Thyroid gland (tissue), 4 donors: ENCODE measurements around the gene RPH3AL. TPM values are rescaled to one million over a fixed set of nuclear protein-coding genes. Genes with fewer than 3 reads are reported as not detected.

Experiments used
- DNase-seq, 2 donors: peaks; one replicate each; pipeline ENCODE4 v3.0.0-alpha.2; 2019
- H3K27ac ChIP-seq, 3 donors: fragments of 200-600 bp; sonication (generic); 1 replicate in 2 of 3; 2 replicates in 1 of 3; pipeline ENCODE4 v1.5.1; 2016 to 2019; ENCODE audit warnings: mild to moderate bottlenecking in 1 of 3, moderate library complexity in 1 of 3
- H3K27me3 ChIP-seq: fragments of 200-600 bp; sonication (generic); one replicate; pipeline ENCODE4 v1.5.1; 2019
- H3K36me3 ChIP-seq, 2 donors: fragments of 200-600 bp; sonication (generic); one replicate each; pipeline ENCODE4 v1.5.1; 2016 to 2019
- H3K4me1 ChIP-seq, 2 donors: fragments of 200-600 bp; sonication (generic); one replicate each; pipeline ENCODE4 v1.5.1; 2017 to 2019
- H3K4me3 ChIP-seq, 3 donors: fragments of 200-600 bp; sonication (generic); replicated peaks in 1 of 3; 1 replicate in 2 of 3; 2 replicates in 1 of 3; pipeline ENCODE4 v1.5.1; 2016; ENCODE audit warnings: mild to moderate bottlenecking in 1 of 3
- H3K9me3 ChIP-seq: fragments of 200-600 bp; sonication (generic); one replicate; pipeline ENCODE4 v1.5.1; 2017
- POLR2A ChIP-seq, 2 donors: fragments of 450-650 bp; IDR thresholded peaks; one replicate each; pipeline ENCODE4 v1.6.1; 2017; ENCODE audit warnings: antibody characterized with exemption in 2 of 2, mild to moderate bottlenecking in 2 of 2, moderate library complexity in 1 of 2
- WGBS, 2 donors: methylation state at CpG; one replicate each; pipeline ENCODE4 v1.1.5; 2017; 5-methylcytosine and 5-hydroxymethylcytosine counted together
- intact Hi-C: fragments of 100-400 bp; cut with DNase I; formaldehyde crosslinking; loops from one replicate; pipeline ENCODE4 v1.15.1; 2023
- total RNA-seq, 4 donors: library from RNA; depleted of rRNA; stranded (reverse); fragments of >200 nt; gene quantifications; one replicate each; pipeline ENCODE4 v1.2.3, GENCODE V29; 2016
- TF ChIP-seq, protein P1 (sequence below), 6 experiments: fragments of 200-600 bp in 3 of 6; fragments of 450-650 bp in 3 of 6; sonication (generic) in 3 of 6; IDR thresholded peaks; one replicate each; pipeline ENCODE4 v1.5.1; 2016 to 2019; ENCODE audit warnings: antibody characterized with exemption in 6 of 6, mild to moderate bottlenecking in 2 of 6, inconsistent platforms in 1 of 6, moderate library complexity in 1 of 6

The RPH3AL gene
- total RNA-seq, 4 donors from 2014 or later: 19.1 to 47.7 (median 42.5) TPM

DNA sequence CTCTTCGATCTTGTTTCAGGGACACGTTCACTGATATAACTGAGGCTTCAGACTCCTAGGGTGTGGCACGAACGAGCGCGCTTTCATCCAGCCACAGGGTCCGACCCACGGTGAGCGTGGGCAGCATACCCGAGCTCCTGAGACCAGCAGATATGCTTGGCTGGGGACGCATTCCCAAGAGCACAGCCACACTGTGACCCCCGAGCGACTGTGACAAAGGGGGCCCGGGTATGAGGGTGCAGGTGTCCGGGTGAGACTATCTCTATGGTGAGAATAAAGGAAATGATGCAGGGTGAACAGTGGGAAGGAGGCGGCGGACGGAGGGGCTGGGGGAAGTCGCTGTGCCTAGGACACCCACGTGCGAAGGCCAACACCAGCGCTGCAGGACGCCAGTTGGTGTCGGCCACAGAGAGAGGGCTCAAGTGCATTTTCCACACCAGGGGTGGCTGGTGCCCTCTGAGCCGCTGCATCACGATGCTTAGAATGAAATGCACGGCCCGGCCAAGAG is 17.6 kb downstream of the RPH3AL start:
- Histone ChIP-seq H3K4me3 (no peak overlapping the region), H3K9me3 (no peaks in the 10 kb centered on the region), H3K36me3 (no peaks in the 10 kb centered on the region), H3K27ac (peak overlapping the region in 2 of 3 donors; percentile 47 to 75), H3K27me3 (no peaks in the 10 kb centered on the region), H3K4me1 (peaks cover 7 to 43% of the 10 kb centered on the region in 2 donors)
- intact Hi-C loops: no loop called here
- no peak for DNase-seq
- 84 to 86% methylated on average over 28 of the region's 28 CpGs for WGBS, 2 donors
- TF ChIP-seq, protein P1, sequence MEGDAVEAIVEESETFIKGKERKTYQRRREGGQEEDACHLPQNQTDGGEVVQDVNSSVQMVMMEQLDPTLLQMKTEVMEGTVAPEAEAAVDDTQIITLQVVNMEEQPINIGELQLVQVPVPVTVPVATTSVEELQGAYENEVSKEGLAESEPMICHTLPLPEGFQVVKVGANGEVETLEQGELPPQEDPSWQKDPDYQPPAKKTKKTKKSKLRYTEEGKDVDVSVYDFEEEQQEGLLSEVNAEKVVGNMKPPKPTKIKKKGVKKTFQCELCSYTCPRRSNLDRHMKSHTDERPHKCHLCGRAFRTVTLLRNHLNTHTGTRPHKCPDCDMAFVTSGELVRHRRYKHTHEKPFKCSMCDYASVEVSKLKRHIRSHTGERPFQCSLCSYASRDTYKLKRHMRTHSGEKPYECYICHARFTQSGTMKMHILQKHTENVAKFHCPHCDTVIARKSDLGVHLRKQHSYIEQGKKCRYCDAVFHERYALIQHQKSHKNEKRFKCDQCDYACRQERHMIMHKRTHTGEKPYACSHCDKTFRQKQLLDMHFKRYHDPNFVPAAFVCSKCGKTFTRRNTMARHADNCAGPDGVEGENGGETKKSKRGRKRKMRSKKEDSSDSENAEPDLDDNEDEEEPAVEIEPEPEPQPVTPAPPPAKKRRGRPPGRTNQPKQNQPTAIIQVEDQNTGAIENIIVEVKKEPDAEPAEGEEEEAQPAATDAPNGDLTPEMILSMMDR (IDR thresholded peaks at IDR 0.05): no peak
- TF ChIP-seq POLR2A (IDR thresholded peaks at IDR 0.05): no peak

DNA sequence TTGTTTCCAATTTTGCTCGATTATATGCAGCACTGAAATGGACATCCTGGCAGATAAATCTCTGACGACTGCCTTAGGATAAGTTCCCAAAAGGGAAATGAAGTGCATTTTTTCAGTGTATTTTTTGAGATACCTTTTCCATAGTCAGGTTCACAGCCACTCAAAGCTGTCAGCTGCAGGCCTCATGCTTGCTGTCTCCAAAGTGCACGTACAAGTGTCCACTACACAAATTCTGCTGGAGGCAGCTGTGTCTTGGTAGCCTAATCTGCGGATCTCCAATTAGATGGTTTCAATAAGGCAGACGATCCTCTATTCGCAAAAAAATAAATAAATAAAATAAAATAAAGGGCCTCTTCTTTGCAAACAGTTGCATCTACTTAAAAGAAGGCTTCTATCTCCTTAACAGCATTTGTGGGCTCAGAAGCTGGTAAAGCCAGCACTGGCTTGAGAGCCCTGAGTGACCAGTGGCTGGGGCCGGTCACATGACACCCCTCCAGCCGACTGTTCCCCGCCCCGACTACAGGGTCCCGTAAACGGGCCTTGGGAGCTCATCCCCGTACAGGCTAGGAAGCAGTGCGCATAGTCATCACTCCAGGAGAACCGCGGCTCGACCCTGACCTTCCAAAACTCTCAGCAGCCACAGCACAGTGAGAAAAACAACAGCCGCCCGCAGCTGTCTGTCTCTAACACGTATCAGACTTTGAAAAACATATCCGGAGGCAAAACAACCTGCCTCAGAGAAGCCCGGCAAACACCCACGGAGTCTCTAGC is 18.8 kb downstream of the RPH3AL start:
- Histone ChIP-seq H3K27ac (peak overlapping the region; percentile 22 to 75 (median 47)), H3K4me3 (no peak overlapping the region), H3K36me3 (no peaks in the 10 kb centered on the region), H3K9me3 (no peaks in the 10 kb centered on the region), H3K27me3 (no peaks in the 10 kb centered on the region), H3K4me1 (peaks cover 0 to 30% of the 10 kb centered on the region in 2 donors)
- WGBS, 2 donors: 24 to 35% methylated on average over 19 to 22 of the region's 23 CpGs
- peak; percentile 62 to 73 for DNase-seq
- TF ChIP-seq, protein P1 (IDR thresholded peaks at IDR 0.05): no peak
- TF ChIP-seq POLR2A (IDR thresholded peaks at IDR 0.05): peak in 1 of 2 donors; percentile 45
- intact Hi-C loops: no loop called here

DNA sequence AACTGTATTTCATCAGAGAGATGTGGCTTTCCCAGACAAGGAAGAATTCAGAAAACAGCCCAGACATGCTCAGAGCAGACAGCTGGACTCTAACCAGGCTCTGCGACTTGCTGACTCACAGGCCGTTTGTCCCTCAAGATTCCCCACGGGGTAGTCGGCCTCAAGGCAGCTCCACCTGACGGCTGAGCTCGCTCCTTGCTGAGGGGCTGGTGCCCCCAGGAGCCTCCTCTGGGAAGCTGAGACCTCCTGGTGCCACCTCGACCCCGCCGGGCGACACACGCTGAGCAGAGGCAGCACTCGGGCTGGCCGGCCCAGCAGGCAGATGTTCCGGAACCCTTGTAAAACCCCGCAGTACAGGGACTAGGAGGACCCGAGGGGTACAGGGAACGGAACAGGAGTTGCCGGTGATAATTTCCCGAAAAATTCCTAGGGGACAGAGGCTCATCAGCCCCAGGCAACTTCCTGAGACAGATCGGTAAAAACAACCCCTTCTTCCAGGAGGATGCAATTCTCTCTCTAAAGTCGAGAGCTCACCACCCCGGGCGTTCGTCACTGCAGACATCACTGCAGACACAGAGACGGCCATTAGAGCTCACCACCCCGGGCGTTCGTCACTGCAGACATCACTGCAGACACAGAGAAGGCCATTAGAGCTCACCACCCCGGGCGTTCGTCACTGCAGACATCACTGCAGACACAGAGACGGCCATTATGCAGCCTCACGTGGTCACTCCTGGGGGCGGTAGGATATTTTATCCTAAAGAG is 19.9 kb downstream of the RPH3AL start:
- H3K4me3 ChIP-seq: no peak overlapping the region
- H3K4me1 ChIP-seq: peaks cover 0 to 26% of the 10 kb centered on the region in 2 donors
- intact Hi-C loops: no loop called here
- no peak for DNase-seq
- TF ChIP-seq, protein P1 (IDR thresholded peaks at IDR 0.05): no peak
- TF ChIP-seq POLR2A (IDR thresholded peaks at IDR 0.05): no peak
- H3K27ac ChIP-seq: peak overlapping the region; percentile 33 to 75 (median 40)
- H3K36me3 ChIP-seq: no peaks in the 10 kb centered on the region
- 57 to 75% methylated on average over 21 to 29 of the region's 34 CpGs for WGBS, 2 donors
- H3K27me3 ChIP-seq: no peaks in the 10 kb centered on the region
- H3K9me3 ChIP-seq: no peaks in the 10 kb centered on the region

DNA sequence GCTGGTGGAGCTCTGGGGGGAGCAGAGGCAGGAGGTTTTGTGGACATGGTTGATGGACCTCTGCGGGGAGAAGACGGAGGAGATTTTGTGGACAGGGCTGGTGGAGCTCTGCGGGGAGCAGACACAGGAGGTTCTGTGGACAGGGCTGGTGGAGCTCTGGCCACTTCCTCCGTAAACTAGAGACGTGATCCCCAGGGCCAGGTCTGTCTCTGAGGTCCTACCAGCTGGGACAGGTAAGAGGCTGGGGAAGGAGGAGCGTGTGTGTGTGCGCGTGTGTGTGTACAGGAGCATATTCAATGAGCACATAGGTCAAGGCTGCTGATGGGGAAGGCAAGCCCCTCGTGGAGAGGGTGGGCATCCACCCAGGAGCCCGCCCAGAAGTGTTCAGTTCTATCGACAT is 20.6 kb downstream of the RPH3AL start:
- WGBS, 2 donors: 83 to 84% methylated on average over 11 of the region's 11 CpGs
- Histone ChIP-seq H3K27me3 (no peaks in the 10 kb centered on the region), H3K9me3 (no peaks in the 10 kb centered on the region), H3K36me3 (no peaks in the 10 kb centered on the region), H3K27ac (peak overlapping the region in 1 of 3 donors; percentile 75), H3K4me1 (peaks cover 0 to 26% of the 10 kb centered on the region in 2 donors), H3K4me3 (no peak overlapping the region)
- no peak for DNase-seq
- TF ChIP-seq, protein P1 (IDR thresholded peaks at IDR 0.05): no peak
- TF ChIP-seq POLR2A (IDR thresholded peaks at IDR 0.05): no peak
- intact Hi-C loops: no loop called here
